Measurements from ENCODE around the gene PSMA6.

The PSMA6 gene

DNA sequence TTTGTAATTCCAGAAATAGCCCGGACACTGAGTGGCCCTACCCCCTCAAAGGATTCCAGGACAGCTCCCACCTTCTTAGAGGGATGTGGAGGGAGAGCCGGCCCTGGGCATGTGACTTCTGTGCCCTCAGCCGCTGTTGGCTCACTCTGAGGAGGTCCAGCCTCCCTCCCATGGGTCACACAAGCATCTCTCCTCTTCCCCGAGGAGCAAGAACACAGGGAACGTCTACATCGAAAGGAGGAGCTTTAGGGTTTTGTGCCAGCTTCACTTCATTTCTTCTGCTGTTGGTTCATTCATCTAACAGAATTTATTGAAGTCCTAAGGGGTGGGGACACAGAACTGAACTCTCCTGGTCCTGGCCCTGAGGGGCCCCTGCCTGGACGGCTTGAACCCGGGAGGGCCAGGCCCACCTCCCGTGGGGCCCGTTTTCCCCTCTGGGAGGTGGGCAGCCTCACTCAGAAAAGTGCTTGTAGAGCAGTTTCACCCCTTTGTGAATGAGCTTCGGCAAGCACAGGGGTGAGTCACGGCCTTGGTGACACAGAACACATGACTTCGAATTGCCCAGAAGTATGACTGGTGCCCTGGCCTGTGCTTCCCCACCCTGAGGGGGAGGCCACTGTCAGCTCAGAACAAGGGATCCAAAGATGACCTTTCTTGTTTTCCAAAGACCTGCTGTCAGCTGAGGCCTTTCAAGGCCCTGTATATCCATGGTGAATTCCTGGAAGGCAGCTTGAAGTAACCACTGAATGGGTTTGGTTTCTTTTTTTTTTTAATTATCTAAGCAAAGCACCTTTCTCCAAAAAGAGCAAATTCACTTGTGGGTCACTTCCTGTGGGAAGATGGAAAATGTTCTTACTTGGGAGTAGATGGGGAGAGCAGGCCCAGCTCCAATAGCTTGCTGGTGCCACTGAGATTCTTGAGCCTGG lies 73.2 kb downstream of the PSMA6 start:
- Histone ChIP-seq H4K20me1 (no peaks in the 10 kb centered on the region), H3K36me3 (no peaks in the 10 kb centered on the region), H3K4me2 (peak overlapping the region; percentile 86), H3K9me3 (no peaks in the 10 kb centered on the region), H3K4me1 (peaks cover 56% of the 10 kb centered on the region), H3K4me3 (no peak overlapping the region), H3K27ac (peak overlapping the region; percentile 94), H3K9ac (no peak overlapping the region), H3K27me3 (no peaks in the 10 kb centered on the region)
- no peak for TF ChIP-seq Cebpa-rat (IDR thresholded peaks at IDR 0.05)

- H3K4me1 ChIP-seq = peaks cover 56% of the 10 kb centered on the region
- TF ChIP-seq Cebpa-rat (IDR thresholded peaks at IDR 0.05) = no peak
- H3K9ac ChIP-seq = no peak overlapping the region; the same call in 1 of the 2 replicates
- no peak overlapping the region for H3K4me3 ChIP-seq
- H3K9me3 ChIP-seq = peaks cover 4% of the 10 kb centered on the region
- peak overlapping the region; percentile 94 for H3K27ac ChIP-seq
- H3K36me3 ChIP-seq = no peaks in the 10 kb centered on the region
- no peaks in the 10 kb centered on the region for H4K20me1 ChIP-seq
- H3K27me3 ChIP-seq = no peaks in the 10 kb centered on the region
- H3K4me2 ChIP-seq = peak overlapping the region; percentile 86
Measured at GRCh38 chr14:35366056-35366451, 73.9 kb downstream of the PSMA6 start.

DNA sequence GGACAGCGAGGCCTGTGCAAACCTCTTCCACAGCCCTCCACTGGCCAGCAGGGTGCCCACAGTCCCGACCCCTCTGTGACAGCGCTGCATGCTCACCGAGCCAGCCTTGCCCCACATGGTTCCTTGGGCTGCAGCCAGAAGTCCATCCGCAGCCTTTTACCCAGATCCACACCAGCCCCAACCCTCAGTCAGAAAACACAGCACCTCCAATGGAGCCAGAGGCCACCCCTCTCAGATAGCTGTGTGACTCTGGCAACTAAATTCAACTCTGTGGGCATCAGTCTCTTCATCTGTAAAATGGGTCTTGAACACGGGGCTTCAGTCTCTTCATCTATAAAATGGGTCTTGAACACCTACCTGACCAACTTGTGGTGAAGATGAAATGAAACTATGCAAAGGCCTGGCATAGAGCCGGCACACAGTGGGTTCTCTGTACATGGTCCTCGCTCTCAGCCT lies 74.4 kb downstream of the PSMA6 start:
- TF ChIP-seq Cebpa-rat (IDR thresholded peaks at IDR 0.05) = no peak
- H3K27me3 ChIP-seq = no peaks in the 10 kb centered on the region
- peak overlapping the region; percentile 76 for H3K9ac ChIP-seq
- H3K27ac ChIP-seq = peak overlapping the region; percentile 94
- H3K4me2 ChIP-seq = peak overlapping the region; percentile 86
- peaks cover 9% of the 10 kb centered on the region for H3K9me3 ChIP-seq
- peaks cover 56% of the 10 kb centered on the region for H3K4me1 ChIP-seq
- no peaks in the 10 kb centered on the region for H3K36me3 ChIP-seq
- no peak overlapping the region; the same call in 1 of the 2 replicates for H3K4me3 ChIP-seq
- no peaks in the 10 kb centered on the region for H4K20me1 ChIP-seq

DNA sequence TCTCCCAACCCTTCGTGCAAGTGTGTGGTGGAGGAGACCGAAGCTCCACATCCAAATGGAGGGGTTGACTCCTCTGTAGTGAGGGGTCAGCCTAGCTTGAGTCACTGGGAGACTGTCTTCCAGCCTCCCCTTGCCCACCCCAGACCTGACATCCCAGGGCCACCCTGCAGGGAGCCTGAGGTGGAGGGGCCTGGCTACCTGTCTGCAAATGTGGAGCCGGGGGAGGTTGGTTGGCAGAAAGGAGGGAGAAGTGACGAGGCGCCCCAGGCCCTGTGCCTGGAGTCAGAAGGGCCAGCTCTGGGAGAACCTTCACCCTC lies 74.8 kb downstream of the PSMA6 start:
- no peaks in the 10 kb centered on the region for H4K20me1 ChIP-seq
- H3K27me3 ChIP-seq = no peaks in the 10 kb centered on the region
- H3K4me3 ChIP-seq = peak overlapping the region; percentile 31; the same call in 1 of the 2 replicates
- H3K9me3 ChIP-seq = peaks cover 14% of the 10 kb centered on the region
- H3K27ac ChIP-seq = peak overlapping the region; percentile 94
- no peak for TF ChIP-seq Cebpa-rat (IDR thresholded peaks at IDR 0.05)
- peak overlapping the region; percentile 86 for H3K4me2 ChIP-seq
- H3K4me1 ChIP-seq = peaks cover 56% of the 10 kb centered on the region
- peak overlapping the region; percentile 76 for H3K9ac ChIP-seq
- no peaks in the 10 kb centered on the region for H3K36me3 ChIP-seq

Data from BLaER1 (cell line).